Mesothelial cell of epicardium (in vitro differentiated cells): ENCODE data around the gene HBZ. TPM values are rescaled to one million over a fixed set of nuclear protein-coding genes. Genes with fewer than 3 reads are reported as not detected.

ENCODE experiments used
- DNase-seq, 2 experiments: peaks; one replicate each; pipeline ENCODE4 v3.0.0; 2021; ENCODE audit warnings: low spot score in 2 of 2; ENCODE audit not compliant: unreplicated experiment in 2 of 2
- H3K27ac Mint-ChIP-seq: 2 replicates; pipeline ENCODE4 v1.8.0; 2021; ENCODE audit warnings: mixed read lengths
- H3K27me3 Mint-ChIP-seq: 2 replicates; pipeline ENCODE4 v1.8.0; 2021; ENCODE audit warnings: low read depth, mixed read lengths
- H3K36me3 Mint-ChIP-seq: 2 replicates; pipeline ENCODE4 v1.8.0; 2021; ENCODE audit warnings: mixed read lengths
- H3K4me1 Mint-ChIP-seq: 2 replicates; pipeline ENCODE4 v1.8.0; 2021; ENCODE audit warnings: mixed read lengths
- H3K4me3 Mint-ChIP-seq: 2 replicates; pipeline ENCODE4 v1.8.0; 2021; ENCODE audit warnings: mild to moderate bottlenecking, moderate library complexity, mixed read lengths
- H3K9me3 Mint-ChIP-seq: 2 replicates; pipeline ENCODE4 v1.8.0; 2021; ENCODE audit warnings: mixed read lengths
- total RNA-seq: library from RNA; stranded (reverse); gene quantifications from 3 replicates; pipeline ENCODE4 v1.2.1, GENCODE V29; 2021
- TF ChIP-seq, protein P1 (sequence below): fragments of 200-600 bp; sonication (generic); IDR thresholded peaks from one replicate; pipeline ENCODE4 v1.5.0; 2021; ENCODE audit warnings: antibody characterized with exemption; ENCODE audit not compliant: unreplicated experiment

HBZ gene
- total RNA-seq, 1 donor from 2014 or later: not detected

DNA sequence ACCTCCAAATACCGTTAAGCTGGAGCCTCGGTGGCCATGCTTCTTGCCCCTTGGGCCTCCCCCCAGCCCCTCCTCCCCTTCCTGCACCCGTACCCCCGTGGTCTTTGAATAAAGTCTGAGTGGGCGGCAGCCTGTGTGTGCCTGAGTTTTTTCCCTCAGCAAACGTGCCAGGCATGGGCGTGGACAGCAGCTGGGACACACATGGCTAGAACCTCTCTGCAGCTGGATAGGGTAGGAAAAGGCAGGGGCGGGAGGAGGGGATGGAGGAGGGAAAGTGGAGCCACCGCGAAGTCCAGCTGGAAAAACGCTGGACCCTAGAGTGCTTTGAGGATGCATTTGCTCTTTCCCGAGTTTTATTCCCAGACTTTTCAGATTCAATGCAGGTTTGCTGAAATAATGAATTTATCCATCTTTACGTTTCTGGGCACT is 25.0 kb downstream of the HBZ start:
- H3K4me1 Mint-ChIP-seq: peaks cover 2% of the 10 kb centered on the region
- H3K27ac Mint-ChIP-seq: no peak overlapping the region

DNA sequence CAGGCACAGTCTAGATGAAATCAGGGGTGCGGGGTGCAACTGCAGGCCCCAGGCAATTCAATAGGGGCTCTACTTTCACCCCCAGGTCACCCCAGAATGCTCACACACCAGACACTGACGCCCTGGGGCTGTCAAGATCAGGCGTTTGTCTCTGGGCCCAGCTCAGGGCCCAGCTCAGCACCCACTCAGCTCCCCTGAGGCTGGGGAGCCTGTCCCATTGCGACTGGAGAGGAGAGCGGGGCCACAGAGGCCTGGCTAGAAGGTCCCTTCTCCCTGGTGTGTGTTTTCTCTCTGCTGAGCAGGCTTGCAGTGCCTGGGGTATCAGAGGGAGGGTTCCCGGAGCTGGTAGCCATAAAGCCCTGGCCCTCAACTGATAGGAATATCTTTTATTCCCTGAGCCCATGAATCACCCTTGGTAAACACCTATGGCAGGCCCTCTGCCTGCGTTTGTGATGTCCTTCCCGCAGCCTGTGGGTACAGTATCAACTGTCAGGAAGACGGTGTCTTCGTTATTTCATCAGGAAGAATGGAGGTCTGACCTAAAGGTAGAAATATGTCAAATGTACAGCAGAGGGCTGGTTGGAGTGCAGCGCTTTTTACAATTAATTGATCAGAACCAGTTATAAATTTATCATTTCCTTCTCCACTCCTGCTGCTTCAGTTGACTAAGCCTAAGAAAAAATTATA is 25.7 kb downstream of the HBZ start:
- Mint-ChIP-seq H3K27me3 (peaks cover 58% of the 10 kb centered on the region), H3K4me3 (no peak overlapping the region)

More for the DNA sequence above, 25.0 kb downstream of the HBZ start:
- TF ChIP-seq, protein P1, sequence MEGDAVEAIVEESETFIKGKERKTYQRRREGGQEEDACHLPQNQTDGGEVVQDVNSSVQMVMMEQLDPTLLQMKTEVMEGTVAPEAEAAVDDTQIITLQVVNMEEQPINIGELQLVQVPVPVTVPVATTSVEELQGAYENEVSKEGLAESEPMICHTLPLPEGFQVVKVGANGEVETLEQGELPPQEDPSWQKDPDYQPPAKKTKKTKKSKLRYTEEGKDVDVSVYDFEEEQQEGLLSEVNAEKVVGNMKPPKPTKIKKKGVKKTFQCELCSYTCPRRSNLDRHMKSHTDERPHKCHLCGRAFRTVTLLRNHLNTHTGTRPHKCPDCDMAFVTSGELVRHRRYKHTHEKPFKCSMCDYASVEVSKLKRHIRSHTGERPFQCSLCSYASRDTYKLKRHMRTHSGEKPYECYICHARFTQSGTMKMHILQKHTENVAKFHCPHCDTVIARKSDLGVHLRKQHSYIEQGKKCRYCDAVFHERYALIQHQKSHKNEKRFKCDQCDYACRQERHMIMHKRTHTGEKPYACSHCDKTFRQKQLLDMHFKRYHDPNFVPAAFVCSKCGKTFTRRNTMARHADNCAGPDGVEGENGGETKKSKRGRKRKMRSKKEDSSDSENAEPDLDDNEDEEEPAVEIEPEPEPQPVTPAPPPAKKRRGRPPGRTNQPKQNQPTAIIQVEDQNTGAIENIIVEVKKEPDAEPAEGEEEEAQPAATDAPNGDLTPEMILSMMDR: no peak
- DNase-seq: no peak
- H3K27me3 Mint-ChIP-seq: peaks cover 58% of the 10 kb centered on the region
- H3K9me3 Mint-ChIP-seq: no peaks in the 10 kb centered on the region
- H3K36me3 Mint-ChIP-seq: no peaks in the 10 kb centered on the region
- peak overlapping the region; percentile 17 for H3K4me3 Mint-ChIP-seq

DNA sequence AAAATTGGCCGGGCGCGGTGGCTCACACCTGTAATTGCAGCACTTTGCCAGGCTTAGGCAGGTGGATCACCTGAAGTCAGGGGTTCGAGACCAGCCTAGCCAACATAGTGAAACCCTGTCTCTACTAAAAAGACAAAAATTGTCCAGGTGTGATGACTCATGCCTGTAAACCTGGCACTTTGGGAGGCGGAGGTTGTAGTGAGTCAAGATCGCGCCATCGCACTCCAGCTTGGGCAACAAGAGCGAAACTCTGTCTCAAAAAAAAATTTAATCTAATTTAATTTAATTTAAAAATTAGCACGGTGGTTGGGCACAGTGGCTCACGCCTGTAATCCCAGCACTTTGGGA is 26.2 kb downstream of the HBZ start:
- H3K9me3 Mint-ChIP-seq: no peaks in the 10 kb centered on the region
- peaks cover 53% of the 10 kb centered on the region for H3K27me3 Mint-ChIP-seq
- no peak overlapping the region for H3K4me3 Mint-ChIP-seq
- H3K4me1 Mint-ChIP-seq: peaks cover 2% of the 10 kb centered on the region
- no peak for DNase-seq
- H3K36me3 Mint-ChIP-seq: peaks cover 2% of the 10 kb centered on the region
- TF ChIP-seq, protein P1: no peak
- no peak overlapping the region for H3K27ac Mint-ChIP-seq

More for the DNA sequence above, 25.7 kb downstream of the HBZ start:
- no peak overlapping the region for H3K27ac Mint-ChIP-seq
- no peaks in the 10 kb centered on the region for H3K9me3 Mint-ChIP-seq
- TF ChIP-seq, protein P1: no peak
- peaks cover 2% of the 10 kb centered on the region for H3K4me1 Mint-ChIP-seq
- no peak for DNase-seq
- H3K36me3 Mint-ChIP-seq: peaks cover 2% of the 10 kb centered on the region

DNA sequence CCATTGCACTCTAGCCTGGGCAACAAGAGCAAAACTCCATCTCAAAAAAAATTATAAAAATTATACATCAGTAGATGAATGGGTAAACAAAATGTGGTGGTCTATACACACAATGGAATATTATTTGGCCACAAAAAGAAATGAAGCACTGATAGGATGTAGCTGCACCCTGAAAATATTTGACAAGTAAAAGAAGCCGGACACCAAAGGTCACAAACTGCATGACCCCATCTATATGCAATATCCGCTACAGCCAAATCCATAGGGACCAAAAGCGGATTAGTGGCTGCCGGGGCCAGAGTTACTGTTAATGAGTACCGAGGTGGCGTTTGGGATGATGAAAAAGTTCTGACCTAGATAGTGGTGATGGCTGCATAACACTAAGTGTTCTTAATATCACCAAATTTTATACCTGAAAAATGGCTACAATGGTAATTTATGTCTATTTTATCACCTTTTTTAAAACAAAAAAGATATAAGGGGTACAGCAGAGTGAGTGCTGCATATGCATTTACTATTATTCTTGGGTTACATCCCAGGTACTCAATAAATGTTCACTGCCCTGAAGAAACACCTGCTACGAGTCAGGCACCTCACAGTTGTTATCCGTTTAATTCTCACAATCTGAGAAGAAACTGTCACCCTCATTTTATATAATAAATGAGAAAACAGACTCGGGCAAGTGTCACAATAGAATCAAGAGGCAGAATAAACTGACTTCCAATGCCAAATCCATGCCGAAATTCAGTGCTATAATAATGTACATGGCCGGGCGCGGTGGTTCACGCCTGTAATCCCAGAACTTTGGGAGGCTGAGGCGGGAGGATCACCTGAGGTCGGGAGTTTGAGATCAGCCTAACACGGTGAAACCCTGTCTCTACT is 27.0 kb downstream of the HBZ start:
- Mint-ChIP-seq H3K27me3 (peaks cover 46% of the 10 kb centered on the region), H3K36me3 (peaks cover 2% of the 10 kb centered on the region), H3K4me1 (peaks cover 2% of the 10 kb centered on the region), H3K4me3 (no peak overlapping the region), H3K27ac (no peak overlapping the region), H3K9me3 (no peaks in the 10 kb centered on the region)
- DNase-seq: no peak
- TF ChIP-seq, protein P1: no peak

DNA sequence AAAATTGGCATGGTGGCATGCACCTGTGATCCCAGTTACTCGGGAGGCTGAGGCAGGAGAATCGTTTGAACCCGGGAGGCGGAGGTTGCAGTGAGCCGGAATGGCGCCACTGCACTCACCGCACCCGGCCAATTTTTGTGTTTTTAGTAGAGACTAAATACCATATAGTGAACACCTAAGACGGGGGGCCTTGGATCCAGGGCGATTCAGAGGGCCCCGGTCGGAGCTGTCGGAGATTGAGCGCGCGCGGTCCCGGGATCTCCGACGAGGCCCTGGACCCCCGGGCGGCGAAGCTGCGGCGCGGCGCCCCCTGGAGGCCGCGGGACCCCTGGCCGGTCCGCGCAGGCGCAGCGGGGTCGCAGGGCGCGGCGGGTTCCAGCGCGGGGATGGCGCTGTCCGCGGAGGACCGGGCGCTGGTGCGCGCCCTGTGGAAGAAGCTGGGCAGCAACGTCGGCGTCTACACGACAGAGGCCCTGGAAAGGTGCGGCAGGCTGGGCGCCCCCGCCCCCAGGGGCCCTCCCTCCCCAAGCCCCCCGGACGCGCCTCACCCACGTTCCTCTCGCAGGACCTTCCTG is 27.7 kb downstream of the HBZ start, which contains the start of gene HBQ1:
TSS of gene HBQ1 (plus strand) at position 359 of the 575 bp plus-strand sequence. CDS start at position 387, 28 bp downstream.
- TF ChIP-seq, protein P1: peak; percentile 44
- Mint-ChIP-seq H3K36me3 (peaks cover 5% of the 10 kb centered on the region), H3K27ac (no peak within 1 kb of the TSS), H3K4me1 (peaks cover 2% of the 10 kb centered on the region), H3K27me3 (peaks cover 39% of the 10 kb centered on the region), H3K4me3 (peak within 1 kb of the TSS; percentile 46), H3K9me3 (no peaks in the 10 kb centered on the region)
- peak; percentile 61 to 79 for DNase-seq
